CD4-positive, alpha-beta T cell treated with Interleukin-4 for 4 hours (primary cell): ENCODE measurements around the gene RGS7.
"Not testable (repeated sequence)": the region's sequence is repeated elsewhere in the genome, so short reads cannot be mapped to it uniquely, and the experiment has no call there.

Experiments
- DNase-seq: peaks from one replicate; pipeline ENCODE4 v3.0.0-alpha.2; 2020

Gene RGS7

GRCh38 chr1:240895424-240895823 is 461.6 kb downstream of the RGS7 start:
- DNase-seq = not testable (repeated sequence)

- DNase-seq = no peak
Observed at GRCh38 chr1:240888787-240889048, 468.3 kb downstream of the RGS7 start.

GRCh38 chr1:240888039-240888786 is 468.8 kb downstream of the RGS7 start:
- DNase-seq = no peak

- DNase-seq = no peak
Observed at GRCh38 chr1:240883490-240883889, 473.5 kb downstream of the RGS7 start.

- DNase-seq = not testable (repeated sequence)
Observed at GRCh38 chr1:240882656-240883308, 474.2 kb downstream of the RGS7 start.

GRCh38 chr1:240878631-240879030 is 478.4 kb downstream of the RGS7 start:
- DNase-seq = no peak

- no peak for DNase-seq
Observed at GRCh38 chr1:240877605-240878004, 479.4 kb downstream of the RGS7 start.

GRCh38 chr1:240876071-240876470 is 480.9 kb downstream of the RGS7 start:
- no peak for DNase-seq

GRCh38 chr1:240869071-240869470 is 487.9 kb downstream of the RGS7 start:
- no peak for DNase-seq

- DNase-seq = no peak
Observed at GRCh38 chr1:240866724-240867123, 490.3 kb downstream of the RGS7 start.

GRCh38 chr1:240860023-240860422 is 497.0 kb downstream of the RGS7 start:
- DNase-seq = no peak

GRCh38 chr1:240854367-240854766 is 502.6 kb downstream of the RGS7 start:
- DNase-seq = no peak

- no peak for DNase-seq
Observed at GRCh38 chr1:240847325-240847724, 509.7 kb downstream of the RGS7 start.

GRCh38 chr1:240844486-240844885 is 512.5 kb downstream of the RGS7 start:
- DNase-seq = no peak

GRCh38 chr1:240843798-240844197 is 513.2 kb downstream of the RGS7 start:
- no peak for DNase-seq

- DNase-seq = no peak
Observed at GRCh38 chr1:240836271-240836670, 520.7 kb downstream of the RGS7 start.

- no peak for DNase-seq
Observed at GRCh38 chr1:240835291-240835690, 521.7 kb downstream of the RGS7 start.

- no peak for DNase-seq
Observed at GRCh38 chr1:240833075-240833474, 523.9 kb downstream of the RGS7 start.

- DNase-seq = no peak
Observed at GRCh38 chr1:240831922-240832321, 525.1 kb downstream of the RGS7 start.

GRCh38 chr1:240831191-240831631 is 525.8 kb downstream of the RGS7 start:
- DNase-seq = no peak

- DNase-seq = no peak
Observed at GRCh38 chr1:240829487-240829886, 527.5 kb downstream of the RGS7 start.

- DNase-seq = no peak
Observed at GRCh38 chr1:240827786-240828185, 529.2 kb downstream of the RGS7 start.

- no peak for DNase-seq
Observed at GRCh38 chr1:240824238-240824637, 532.8 kb downstream of the RGS7 start.

- no peak for DNase-seq
Observed at GRCh38 chr1:240823357-240823756, 533.6 kb downstream of the RGS7 start.

GRCh38 chr1:240821925-240822324 is 535.1 kb downstream of the RGS7 start:
- DNase-seq = no peak
